Measurements from ENCODE around the gene PALB2. TPM values are rescaled to one million over a fixed set of nuclear protein-coding genes. Genes with fewer than 3 reads are reported as not detected.

Gene PALB2
- total and polyA plus RNA-seq, 10 donors = 9.3 to 22.0 (median 13.0) TPM

- Histone ChIP-seq H3K9me3 (no peaks in the 10 kb centered on the region), H3K4me3 (peak within 1 kb of the TSS; percentile 34 to 81 (median 60))
- WGBS, 5 donors = 1 to 2% (median 1%) methylated on average over 26 to 75 of the region's 75 CpGs
These were observed 37.5 kb upstream of the PALB2 start, which contains the start of gene PLK1 for GRCh38 chr16:23678430-23679273. Gene PLK1, plus strand, starts transcription at chr16:23678889. Its CDS starts 44 bp downstream, at chr16:23678933.

GRCh38 chr16:23676924-23677480, 35.9 kb upstream of the PALB2 start:
- Histone ChIP-seq H3K4me3 (no peak overlapping the region), H3K27me3 (replicated peaks in 1 of 7) (peaks cover 0 to 13% (median 0%) of the 10 kb centered on the region in 7 donors), H3K4me1 (peaks cover 0 to 45% (median 19%) of the 10 kb centered on the region in 6 donors), H3K27ac (no peak overlapping the region), H3K36me3 (peaks cover 0 to 69% (median 7%) of the 10 kb centered on the region in 6 donors), H3K9me3 (no peaks in the 10 kb centered on the region)
- intact Hi-C loops (cut with DNase I; ENCODE audit: low total_unique reads) = no loop called here
- 92 to 100% (median 96%) methylated on average over 2 of the region's 2 CpGs for WGBS, 5 donors
- no peak for DNase-seq
- TF ChIP-seq POLR2A (IDR thresholded peaks at IDR 0.05) (no peak), POLR2AphosphoS5 (IDR thresholded peaks at IDR 0.05) (no peak), CTCF (IDR thresholded peaks at IDR 0.05 in 8 of 11, conservative IDR thresholded peaks at IDR 0.05 in 3 of 11) (no peak)

More at GRCh38 chr16:23678430-23679273, 37.5 kb upstream of the PALB2 start, which contains the start of gene PLK1:
- Histone ChIP-seq H3K27ac (peak within 1 kb of the TSS in 2 of 8 donors; percentile 29 to 65), H3K36me3 (peaks cover 0 to 69% (median 10%) of the 10 kb centered on the region in 6 donors), H3K4me1 (peaks cover 0 to 49% (median 19%) of the 10 kb centered on the region in 6 donors), H3K27me3 (replicated peaks in 1 of 7) (peaks cover 0 to 13% (median 0%) of the 10 kb centered on the region in 7 donors)
- TF ChIP-seq POLR2A (IDR thresholded peaks at IDR 0.05) (no peak), POLR2AphosphoS5 (IDR thresholded peaks at IDR 0.05) (peak; percentile 25 to 79 (median 63)), CTCF (IDR thresholded peaks at IDR 0.05 in 8 of 11, conservative IDR thresholded peaks at IDR 0.05 in 3 of 11) (peak in 1 of 11 experiments; percentile 26)
- intact Hi-C loops (cut with DNase I; ENCODE audit: low total_unique reads) = no loop called here
- peak; percentile 92 for DNase-seq

- intact Hi-C loops (cut with DNase I; ENCODE audit: low total_unique reads) = no loop called here
- Histone ChIP-seq H3K27ac (no peak overlapping the region), H3K4me3 (no peak overlapping the region), H3K9me3 (no peaks in the 10 kb centered on the region), H3K27me3 (replicated peaks in 1 of 7) (peaks cover 0 to 6% (median 0%) of the 10 kb centered on the region in 7 donors), H3K4me1 (peaks cover 0 to 24% (median 13%) of the 10 kb centered on the region in 6 donors), H3K36me3 (peaks cover 0 to 77% (median 17%) of the 10 kb centered on the region in 6 donors)
- 75 to 96% (median 89%) methylated on average over 8 of the region's 8 CpGs for WGBS, 5 donors
- DNase-seq = no peak
- TF ChIP-seq CTCF (IDR thresholded peaks at IDR 0.05 in 8 of 11, conservative IDR thresholded peaks at IDR 0.05 in 3 of 11) (no peak), POLR2AphosphoS5 (IDR thresholded peaks at IDR 0.05) (no peak), POLR2A (IDR thresholded peaks at IDR 0.05) (no peak)
These were observed 33.0 kb upstream of the PALB2 start for GRCh38 chr16:23673971-23674614.
